MCF 10A (cell line): Measurements from ENCODE around the gene HCAR2. TPM values are rescaled to one million over a fixed set of nuclear protein-coding genes. Genes with fewer than 3 reads are reported as not detected.
"Not testable (repeated sequence)": the region's sequence is repeated elsewhere in the genome, so short reads cannot be mapped to it uniquely, and the experiment has no call there.

ENCODE experiments used
- BruUV-seq: library from RNA; stranded (reverse); fragments of 400-500 nt; replicated peaks from 2 replicates; lab custom pipeline; 2021; lab: Mats Ljungman, UMichigan
- CTCF ChIA-PET: fragments of 300-600 bp; sonication (Branson Sonifier 250); formaldehyde crosslinking; extraction: SDS; loops from one replicate; lab custom pipeline; 2021; ENCODE audit warnings: antibody characterized with exemption, inconsistent platforms; lab: Yijun Ruan, JAX
- POLR2A ChIA-PET: fragments of 300-600, 350-650 bp; sonication (Branson Sonifier 250); formaldehyde crosslinking; extraction: SDS; loops from one replicate; lab custom pipeline; 2020; ENCODE audit warnings: antibody characterized with exemption, inconsistent platforms; lab: Yijun Ruan, JAX
- DNase-seq: peaks from one replicate; pipeline ENCODE4 v3.0.0-alpha.2; 2018; ENCODE audit not compliant: unreplicated experiment
- H3K27ac Mint-ChIP-seq: one replicate; pipeline ENCODE4 v1.8.0; 2022; ENCODE audit warnings: mild to moderate bottlenecking, low read depth, mixed read lengths; ENCODE audit not compliant: unreplicated experiment
- H3K27me3 Mint-ChIP-seq: one replicate; pipeline ENCODE4 v1.8.0; 2022; ENCODE audit warnings: mixed read lengths; ENCODE audit not compliant: insufficient read depth, unreplicated experiment
- H3K36me3 Mint-ChIP-seq: one replicate; pipeline ENCODE4 v1.8.0; 2022; ENCODE audit warnings: mild to moderate bottlenecking, moderate library complexity, mixed read lengths; ENCODE audit not compliant: insufficient read depth, unreplicated experiment
- H3K4me1 Mint-ChIP-seq: one replicate; pipeline ENCODE4 v1.8.0; 2022; ENCODE audit warnings: mixed read lengths; ENCODE audit not compliant: insufficient read depth, unreplicated experiment
- H3K4me3 Mint-ChIP-seq: one replicate; pipeline ENCODE4 v1.8.0; 2022; ENCODE audit warnings: mild to moderate bottlenecking, moderate library complexity, mixed read lengths; ENCODE audit not compliant: unreplicated experiment
- H3K9me3 Mint-ChIP-seq: one replicate; pipeline ENCODE4 v1.8.0; 2022; ENCODE audit warnings: mixed read lengths; ENCODE audit not compliant: unreplicated experiment
- intact Hi-C: fragments of 100-400 bp; cut with micrococcal nuclease; formaldehyde crosslinking; loops from 2 replicates; pipeline ENCODE4 v1.14.1; 2022
- total RNA-seq: library from RNA; stranded (reverse); gene quantifications from 2 replicates; pipeline ENCODE4 v1.2.3, GENCODE V29; 2022
- TF ChIP-seq, protein P1 (sequence below): fragments of 200-600 bp; IDR thresholded peaks from one replicate; pipeline ENCODE4 v1.8.0; 2022; ENCODE audit warnings: antibody characterized with exemption, mild to moderate bottlenecking; ENCODE audit not compliant: unreplicated experiment

HCAR2 gene
- total RNA-seq, 1 experiment from 2014 or later = 0.19 TPM

- H3K36me3 Mint-ChIP-seq, BruUV-seq, intact Hi-C loops, DNase-seq, H3K27ac Mint-ChIP-seq, H3K4me3 Mint-ChIP-seq, H3K27me3 Mint-ChIP-seq, H3K4me1 Mint-ChIP-seq, H3K9me3 Mint-ChIP-seq: not testable (repeated sequence)
- ChIA-PET CTCF (interaction anchor here (0.6 kb wide), 1 partner anchor 118 kb away, joined by 3 read pairs; no protein-coding TSS in a partner anchor), POLR2A (interaction anchor here (1.9 kb wide), 1 partner anchor 22 kb away, joined by 7 read pairs; no protein-coding TSS in a partner anchor)
Observed at GRCh38 chr12:122701481-122701880, 1.7 kb downstream of the HCAR2 start.

GRCh38 chr12:122700038-122700710 lies 3.0 kb downstream of the HCAR2 start:
- H3K9me3 Mint-ChIP-seq, H3K27me3 Mint-ChIP-seq, CTCF ChIA-PET, H3K4me1 Mint-ChIP-seq, H3K36me3 Mint-ChIP-seq, H3K27ac Mint-ChIP-seq, H3K4me3 Mint-ChIP-seq, DNase-seq, intact Hi-C loops, BruUV-seq: not testable (repeated sequence)
- POLR2A ChIA-PET = interaction anchor here (1.9 kb wide), 1 partner anchor 21 kb away, joined by 7 read pairs; no protein-coding TSS in a partner anchor

DNA sequence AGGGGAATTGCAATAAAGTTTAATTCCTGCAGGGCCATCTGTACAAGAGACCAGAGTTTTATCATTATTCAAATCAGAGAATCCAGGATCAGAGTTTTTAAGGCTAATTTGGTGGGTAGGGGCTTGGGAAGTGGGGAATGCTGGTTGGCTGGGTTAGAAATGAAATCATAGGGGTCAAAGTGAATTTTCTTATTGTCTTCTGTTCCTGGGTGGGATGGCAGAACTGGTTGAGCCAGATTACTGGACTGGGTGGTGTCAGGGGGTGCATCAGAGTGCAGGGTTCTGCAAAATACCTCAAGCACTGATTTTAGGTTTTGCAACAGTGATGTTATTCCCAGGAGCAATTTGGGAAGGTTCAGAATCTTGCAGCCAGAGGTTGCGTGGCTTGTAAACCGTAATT lies 6.2 kb downstream of the HCAR2 start:
- BruUV-seq, H3K27ac Mint-ChIP-seq, DNase-seq, POLR2A ChIA-PET, H3K27me3 Mint-ChIP-seq, H3K4me3 Mint-ChIP-seq, intact Hi-C loops, H3K4me1 Mint-ChIP-seq, H3K36me3 Mint-ChIP-seq, H3K9me3 Mint-ChIP-seq, CTCF ChIA-PET: not testable (repeated sequence)

DNA sequence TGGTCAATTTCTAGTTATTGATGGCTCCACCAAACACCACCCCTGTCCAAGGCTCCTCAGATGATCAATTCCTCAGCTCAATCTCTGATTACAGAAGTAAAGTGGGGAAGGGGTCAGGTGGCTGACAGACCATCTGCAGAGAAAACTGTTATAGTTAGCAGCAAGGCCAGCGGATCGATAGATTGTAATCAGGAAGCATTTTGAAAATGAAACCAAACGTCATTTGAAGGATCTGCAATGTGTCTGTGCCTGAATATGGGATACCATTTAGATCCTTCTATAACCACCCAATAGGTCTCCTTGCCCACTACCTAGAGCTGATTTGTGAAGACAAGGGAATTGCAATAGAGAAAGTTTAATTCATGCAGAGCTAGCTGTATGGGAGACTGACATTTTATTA lies 11.6 kb downstream of the HCAR2 start:
- intact Hi-C loops = no loop called here
- POLR2A ChIA-PET = interaction anchor here (1.1 kb wide), 1 partner anchor 12 kb away, joined by 4 read pairs; no protein-coding TSS in a partner anchor
- H3K36me3 Mint-ChIP-seq = no peaks in the 10 kb centered on the region
- TF ChIP-seq, protein P1, sequence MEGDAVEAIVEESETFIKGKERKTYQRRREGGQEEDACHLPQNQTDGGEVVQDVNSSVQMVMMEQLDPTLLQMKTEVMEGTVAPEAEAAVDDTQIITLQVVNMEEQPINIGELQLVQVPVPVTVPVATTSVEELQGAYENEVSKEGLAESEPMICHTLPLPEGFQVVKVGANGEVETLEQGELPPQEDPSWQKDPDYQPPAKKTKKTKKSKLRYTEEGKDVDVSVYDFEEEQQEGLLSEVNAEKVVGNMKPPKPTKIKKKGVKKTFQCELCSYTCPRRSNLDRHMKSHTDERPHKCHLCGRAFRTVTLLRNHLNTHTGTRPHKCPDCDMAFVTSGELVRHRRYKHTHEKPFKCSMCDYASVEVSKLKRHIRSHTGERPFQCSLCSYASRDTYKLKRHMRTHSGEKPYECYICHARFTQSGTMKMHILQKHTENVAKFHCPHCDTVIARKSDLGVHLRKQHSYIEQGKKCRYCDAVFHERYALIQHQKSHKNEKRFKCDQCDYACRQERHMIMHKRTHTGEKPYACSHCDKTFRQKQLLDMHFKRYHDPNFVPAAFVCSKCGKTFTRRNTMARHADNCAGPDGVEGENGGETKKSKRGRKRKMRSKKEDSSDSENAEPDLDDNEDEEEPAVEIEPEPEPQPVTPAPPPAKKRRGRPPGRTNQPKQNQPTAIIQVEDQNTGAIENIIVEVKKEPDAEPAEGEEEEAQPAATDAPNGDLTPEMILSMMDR = no peak
- no peak for DNase-seq
- BruUV-seq = no TSS peak
- no peaks in the 10 kb centered on the region for H3K4me1 Mint-ChIP-seq
- CTCF ChIA-PET = no interaction called here
- no peaks in the 10 kb centered on the region for H3K9me3 Mint-ChIP-seq
- H3K27ac Mint-ChIP-seq = no peak overlapping the region
- H3K27me3 Mint-ChIP-seq = no peaks in the 10 kb centered on the region
- no peak overlapping the region for H3K4me3 Mint-ChIP-seq

- TF ChIP-seq, protein P1 = no peak
- Mint-ChIP-seq H3K27me3 (no peaks in the 10 kb centered on the region), H3K4me3 (no peak overlapping the region), H3K9me3 (no peaks in the 10 kb centered on the region), H3K4me1 (no peaks in the 10 kb centered on the region), H3K27ac (no peak overlapping the region), H3K36me3 (no peaks in the 10 kb centered on the region)
- CTCF ChIA-PET = no interaction called here
- no TSS peak for BruUV-seq
- POLR2A ChIA-PET = no interaction called here
- no peak for DNase-seq
- intact Hi-C loops = no loop called here
Observed at GRCh38 chr12:122688291-122688690, 14.9 kb downstream of the HCAR2 start.
